GM21576 (cell line): ENCODE results near the gene CACNA2D4.

Source experiments
- ATAC-seq: cut with Tn5 transposase; IDR thresholded peaks from one replicate; pipeline ENCODE4 v1.9.1; 2021; ENCODE audit warnings: mild to moderate bottlenecking, moderate library complexity; ENCODE audit not compliant: unreplicated experiment

The CACNA2D4 gene

DNA sequence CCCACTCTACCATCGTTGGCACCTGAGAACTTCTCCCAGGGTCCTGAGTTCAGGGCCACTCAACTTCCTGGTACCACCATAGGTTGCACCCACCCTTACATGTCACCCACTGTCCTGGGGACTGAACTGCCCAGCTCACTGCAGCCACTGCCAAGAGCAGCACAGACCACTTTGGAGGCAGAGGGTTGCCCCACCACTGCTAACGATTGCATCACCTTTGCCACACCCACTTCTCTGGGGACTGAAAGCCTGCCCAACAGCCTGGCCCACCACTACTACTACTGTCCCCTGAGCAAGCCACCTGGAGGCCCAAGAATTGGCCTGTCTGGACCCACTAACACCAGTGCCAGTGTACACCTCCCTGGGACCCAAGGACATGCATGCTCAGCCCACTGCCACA, 27.6 kb downstream of the CACNA2D4 start:
- no peak for ATAC-seq

DNA sequence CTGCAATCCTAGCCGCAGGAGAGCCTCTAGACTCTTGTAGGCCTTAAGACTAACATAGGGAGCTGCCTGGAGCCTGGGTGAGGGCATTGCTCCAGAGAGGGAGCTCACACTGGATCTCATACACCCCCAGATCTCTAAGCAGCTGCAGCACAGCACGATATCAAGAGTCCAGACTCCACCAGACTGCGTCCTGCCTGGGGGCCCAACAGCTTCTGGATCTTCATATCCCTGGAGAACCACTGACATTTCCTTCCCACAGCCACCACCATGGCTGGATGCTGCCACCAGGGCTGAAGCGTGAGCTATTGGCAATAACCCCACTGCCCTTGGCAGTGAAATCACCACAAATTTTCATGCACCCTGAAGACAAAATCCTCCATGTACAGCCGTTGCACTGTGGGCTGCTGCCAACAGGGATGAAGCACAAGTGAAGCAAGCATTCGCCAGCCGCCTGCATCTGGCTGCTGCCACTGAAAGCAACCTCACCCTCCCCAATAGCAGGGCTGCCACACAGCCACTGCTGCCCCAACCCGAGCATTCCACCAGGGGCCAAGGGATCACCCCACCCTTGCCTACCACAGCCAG, 28.2 kb downstream of the CACNA2D4 start:
- no peak for ATAC-seq

DNA sequence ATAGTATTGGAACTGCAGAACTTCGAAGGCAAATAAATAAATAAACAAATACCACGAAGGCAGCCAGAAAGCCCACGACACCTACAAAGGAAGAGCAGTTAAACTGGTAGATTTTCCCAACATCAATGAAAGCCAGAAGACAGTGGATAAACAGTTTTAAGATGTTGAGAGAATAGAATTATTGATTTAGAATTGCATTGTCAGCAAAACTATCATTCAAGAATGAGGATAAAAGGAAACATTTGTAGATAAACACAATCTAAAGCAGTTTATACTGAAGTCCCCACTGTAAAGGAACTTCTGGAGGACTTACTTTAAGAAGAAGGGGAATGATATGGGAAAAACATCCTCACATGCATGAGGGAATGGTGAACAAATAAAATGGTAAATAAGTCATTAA, 29.5 kb downstream of the CACNA2D4 start:
- no peak for ATAC-seq

DNA sequence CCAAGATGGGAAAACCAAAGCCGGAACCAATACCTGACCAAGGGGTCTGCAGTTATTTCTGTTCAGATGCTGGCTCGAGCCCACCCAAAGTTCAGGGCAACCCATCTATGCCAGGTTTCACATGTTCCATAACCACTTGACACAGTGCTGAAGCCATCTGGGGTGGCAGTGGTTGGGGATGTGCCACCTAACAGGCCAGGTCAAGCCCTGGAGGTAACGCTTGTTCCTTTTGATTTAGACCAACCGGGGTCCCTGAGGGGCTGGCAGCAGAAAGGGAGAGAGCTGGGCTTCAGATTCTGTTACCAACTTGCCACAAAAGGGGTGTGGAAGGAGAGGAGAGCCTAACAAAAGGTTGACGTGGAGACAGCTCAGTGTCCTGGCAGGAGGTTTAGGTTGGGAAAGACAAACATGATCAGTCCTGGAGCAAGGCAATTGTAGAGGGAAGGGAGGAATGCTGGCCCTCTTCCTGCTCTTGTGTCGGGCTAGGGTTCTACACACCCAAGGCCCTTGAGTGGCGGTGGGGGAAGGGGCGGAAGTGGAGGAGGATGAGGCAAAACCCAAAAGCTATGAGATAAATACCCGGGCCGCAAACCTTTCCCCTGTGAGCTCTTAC, 31.9 kb downstream of the CACNA2D4 start:
- no peak for ATAC-seq

DNA sequence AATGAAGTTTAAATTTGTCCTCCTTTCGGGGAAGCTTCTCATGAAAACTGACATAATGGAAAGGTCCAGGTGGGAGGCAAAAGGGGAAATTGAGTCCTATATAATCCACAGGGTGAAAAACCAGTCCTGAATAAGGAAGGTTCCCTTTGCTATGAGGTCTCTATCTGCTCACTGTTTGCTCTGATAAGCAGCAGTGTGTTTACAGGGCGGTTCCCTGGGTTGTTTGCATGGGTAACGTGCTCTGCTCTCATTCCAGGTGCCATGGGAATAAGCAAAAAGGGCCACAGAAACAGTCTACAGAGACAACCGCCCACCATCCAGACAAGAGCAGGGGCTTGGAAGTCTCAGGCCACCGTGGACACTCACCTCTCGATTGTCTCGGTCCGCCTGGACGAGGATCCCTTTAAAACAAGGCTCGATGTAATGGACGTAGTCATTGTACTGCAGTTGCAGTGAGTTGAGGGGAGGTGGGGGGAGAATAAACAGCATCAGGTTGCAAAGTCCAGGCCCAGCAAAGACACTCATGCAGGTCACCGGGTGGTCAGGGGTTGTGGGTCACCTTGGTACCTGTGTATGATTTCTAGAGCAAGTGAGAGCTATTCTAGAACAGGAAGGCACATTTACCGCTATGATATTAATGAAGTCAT, 32.7 kb downstream of the CACNA2D4 start:
- no peak for ATAC-seq

DNA sequence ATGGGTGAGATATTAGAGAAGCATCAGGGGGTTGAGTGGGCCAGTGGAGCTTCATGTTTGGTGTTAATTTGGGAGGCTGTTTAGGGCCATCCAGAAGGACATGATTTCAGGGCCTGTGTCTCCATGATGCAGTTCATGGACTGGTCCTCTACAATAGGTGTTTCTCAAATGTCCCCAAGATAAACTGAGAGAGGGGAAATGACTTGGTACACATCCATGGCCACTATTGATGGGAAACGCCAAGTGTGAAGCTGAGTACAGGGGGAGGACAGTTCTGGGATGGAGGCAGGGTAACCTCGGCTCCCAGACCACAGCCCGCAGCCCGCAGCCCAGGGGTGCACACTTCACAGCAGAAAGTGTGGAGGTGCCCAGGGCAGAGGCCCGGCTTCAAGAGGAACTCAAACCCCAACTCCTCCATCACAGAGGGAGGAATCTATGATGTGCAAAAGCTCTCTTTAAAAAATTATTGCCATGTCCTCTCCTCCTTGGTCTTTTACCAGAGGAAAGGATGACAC, 33.3 kb downstream of the CACNA2D4 start:
- no peak for ATAC-seq

DNA sequence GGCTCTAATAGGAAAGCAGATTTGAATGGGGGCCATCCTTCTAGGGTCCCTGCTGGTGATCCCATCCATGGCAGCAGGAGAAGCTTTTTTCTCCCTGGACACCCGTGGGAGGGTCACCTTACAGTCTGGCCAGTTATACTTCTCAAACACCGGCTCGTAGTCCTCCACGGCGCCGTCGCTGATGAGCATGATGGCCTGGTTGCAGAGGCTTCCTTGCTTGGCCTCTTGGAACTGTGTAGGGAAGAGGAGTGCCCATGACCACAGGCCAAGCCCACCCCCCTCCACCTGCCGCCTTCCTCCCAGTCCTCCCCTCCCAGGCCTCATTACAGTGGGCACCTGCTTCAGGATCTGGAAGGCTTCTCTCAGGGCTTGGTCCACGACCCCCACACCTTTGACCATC, 33.8 kb downstream of the CACNA2D4 start:
- ATAC-seq = no peak

DNA sequence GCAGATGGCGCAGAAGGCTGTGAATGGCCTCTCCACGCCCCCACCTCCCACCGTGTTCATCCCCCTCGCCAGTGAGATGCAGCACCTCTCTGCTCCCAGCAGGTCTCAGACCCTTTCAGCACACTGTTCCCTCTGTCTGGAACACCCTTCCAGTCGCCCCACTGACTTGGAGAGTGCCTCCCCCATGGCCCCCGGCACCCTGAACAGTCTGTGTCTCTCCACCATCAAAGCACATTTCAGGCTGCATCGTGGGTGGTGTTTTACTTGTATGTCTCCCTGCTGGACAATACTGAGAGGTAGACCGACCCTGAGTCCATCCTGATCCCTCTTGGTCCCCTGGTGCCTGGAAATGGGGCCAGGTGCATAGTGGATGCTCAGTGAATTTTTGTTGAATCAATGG, 34.9 kb downstream of the CACNA2D4 start:
- ATAC-seq = no peak

DNA sequence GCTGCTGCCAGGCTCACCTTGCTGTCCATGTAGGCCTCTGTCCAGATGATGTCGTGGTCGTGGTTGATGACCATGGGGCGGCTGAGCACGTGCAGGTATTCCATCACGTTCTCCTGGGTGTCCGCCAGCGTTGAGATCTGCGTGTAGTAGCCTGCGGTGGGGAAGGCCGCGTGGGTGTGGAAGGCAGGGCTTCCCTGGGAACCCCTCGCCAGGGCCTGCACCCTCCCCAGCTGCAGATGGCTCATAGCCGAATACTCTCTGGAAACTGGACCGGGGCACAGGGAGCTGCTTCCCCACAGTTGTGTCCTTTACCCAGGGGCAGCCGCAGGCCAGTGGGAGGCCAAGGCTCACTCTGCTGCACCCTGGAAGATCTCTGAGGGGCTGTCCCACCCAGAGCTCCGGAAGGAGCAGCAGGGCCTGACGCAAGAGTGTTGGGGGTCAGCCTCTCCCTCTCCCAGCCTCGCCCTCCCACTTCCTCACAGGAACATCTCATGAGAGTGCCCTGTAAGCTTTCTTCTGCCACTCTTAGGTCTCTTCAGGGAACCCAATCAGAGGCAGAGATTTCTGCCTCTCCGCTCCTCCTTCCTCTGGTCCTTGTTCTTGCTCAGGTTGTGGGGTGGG, 35.5 kb downstream of the CACNA2D4 start:
- ATAC-seq = no peak

DNA sequence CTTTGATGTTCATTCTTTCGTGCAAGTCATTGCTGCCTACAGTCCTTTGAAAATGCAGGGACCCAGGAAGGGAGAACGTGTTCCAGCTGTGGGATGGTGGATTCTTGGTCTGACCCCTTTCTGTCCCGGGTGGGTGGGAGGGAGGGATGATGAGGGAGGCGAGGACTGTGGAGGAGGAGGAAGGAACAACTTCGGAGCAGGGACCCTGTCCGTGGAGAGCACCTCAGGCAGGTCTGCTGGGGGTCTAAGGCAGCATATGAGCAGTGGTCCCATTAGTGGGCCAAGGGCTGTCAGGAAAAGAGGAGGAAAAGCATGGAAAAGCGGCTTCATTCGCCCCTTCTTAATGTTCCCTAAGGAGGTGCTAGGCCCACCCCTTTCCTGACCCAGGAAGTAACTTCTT, 36.0 kb downstream of the CACNA2D4 start:
- ATAC-seq = no peak

DNA sequence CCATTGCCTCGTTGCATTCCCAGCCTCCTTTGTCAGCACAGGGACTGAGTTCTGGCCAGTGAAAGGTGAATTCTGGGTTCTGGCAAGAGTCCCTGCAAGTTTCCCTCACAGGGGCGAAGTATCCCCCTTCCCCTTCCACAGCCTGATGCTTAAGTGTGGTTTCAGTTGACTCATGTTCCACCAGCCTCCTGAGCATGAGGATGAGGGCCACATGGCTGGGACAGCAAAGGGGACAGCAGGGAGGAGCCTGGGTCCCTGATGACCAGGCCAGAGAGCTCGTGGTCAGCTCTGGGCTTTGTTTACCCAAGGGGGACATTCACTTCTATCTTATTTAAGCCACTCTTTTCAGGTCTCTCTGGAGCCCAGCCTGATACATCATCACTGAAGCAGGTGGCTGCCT, 36.5 kb downstream of the CACNA2D4 start:
- ATAC-seq = no peak

DNA sequence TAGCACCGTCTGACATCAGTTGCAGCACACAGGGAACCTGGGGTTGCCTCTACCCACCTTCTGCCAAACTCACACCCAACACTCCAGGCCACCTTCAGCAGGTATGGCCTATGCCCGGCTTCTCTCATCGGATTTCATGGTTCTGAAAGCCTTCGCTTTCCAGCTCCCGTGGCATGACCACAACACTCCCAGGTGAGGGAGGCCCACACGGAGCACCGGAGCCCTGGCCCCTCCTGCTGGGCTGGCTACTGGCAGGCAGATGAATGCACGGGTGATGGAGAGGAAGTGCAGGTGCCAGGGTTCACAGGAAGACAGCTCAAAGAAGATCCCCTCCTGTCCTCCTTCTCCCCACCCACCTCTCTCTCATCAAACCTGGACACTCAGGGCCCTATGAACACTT, 37.2 kb downstream of the CACNA2D4 start:
- ATAC-seq = no peak

DNA sequence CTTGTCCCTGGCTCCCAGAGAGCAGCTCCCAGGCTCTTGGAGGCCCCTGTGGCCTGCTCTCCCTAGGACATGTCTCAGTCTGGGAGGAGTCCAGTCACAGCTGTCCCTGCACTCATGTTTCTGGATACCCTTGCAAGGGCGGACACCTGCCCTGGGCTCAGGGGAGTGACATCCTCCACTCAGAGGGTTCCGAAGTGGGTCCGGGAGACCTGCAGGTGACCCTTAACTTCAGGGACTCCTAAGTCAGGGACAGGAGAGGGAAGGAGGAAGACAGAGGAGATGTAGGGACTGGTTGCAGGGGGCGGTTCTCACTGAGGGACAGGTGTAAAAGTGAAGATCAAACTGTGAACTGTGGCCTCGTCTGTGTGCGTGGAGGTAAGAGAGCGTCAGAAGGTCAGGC, 37.6 kb downstream of the CACNA2D4 start:
- no peak for ATAC-seq

DNA sequence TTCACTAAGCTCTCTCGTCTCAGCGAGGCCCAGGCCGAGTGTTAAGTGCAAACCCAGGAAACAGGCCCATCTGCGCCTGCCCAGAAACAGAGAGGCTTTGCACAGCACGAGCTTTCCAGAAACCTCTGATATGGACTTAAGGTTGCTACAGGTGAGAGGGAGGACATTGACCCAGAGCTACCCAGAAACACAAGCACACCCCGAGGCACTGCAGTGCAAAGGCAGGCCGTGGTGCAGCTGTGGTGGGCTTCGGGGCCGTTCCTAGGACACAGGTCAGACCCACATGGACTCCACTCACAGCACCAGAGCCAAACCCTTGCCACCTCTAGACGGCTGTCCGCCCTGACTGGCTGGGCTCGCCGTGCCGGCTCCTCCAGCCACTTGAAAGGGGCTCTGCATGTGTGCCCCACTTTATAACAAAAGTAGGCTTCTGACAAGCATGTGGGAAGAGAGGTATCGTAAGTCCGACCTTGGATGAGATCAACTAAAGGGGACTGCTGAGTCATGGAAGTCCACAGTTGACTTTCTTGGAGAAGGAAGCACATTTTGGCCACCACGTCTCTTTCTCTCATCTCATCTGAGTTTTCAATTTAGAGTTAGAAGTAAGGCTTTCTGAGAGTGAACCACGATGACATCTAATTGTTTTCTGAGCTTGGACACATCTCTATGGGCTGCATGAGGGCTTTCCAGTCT, 38.2 kb downstream of the CACNA2D4 start:
- ATAC-seq = no peak

DNA sequence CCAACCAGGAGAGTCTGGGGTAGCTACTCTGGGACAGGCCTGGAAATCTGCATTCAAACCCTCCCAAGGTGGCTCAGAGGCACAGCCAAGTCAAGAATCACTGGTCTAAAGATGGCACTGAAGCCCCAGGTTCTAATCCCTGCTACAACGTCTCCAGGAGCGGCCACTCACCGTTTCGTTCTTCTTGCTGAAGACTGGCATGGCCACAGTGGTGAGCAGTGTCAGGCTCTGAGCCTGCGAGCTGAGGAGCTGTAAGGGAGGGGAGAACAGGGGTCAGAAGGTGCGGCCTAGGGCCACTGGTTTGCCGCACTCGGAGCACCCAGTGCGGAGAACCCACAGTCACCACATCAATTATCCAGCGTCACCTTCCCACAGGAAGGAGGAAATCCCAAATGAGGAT, 38.8 kb downstream of the CACNA2D4 start:
- ATAC-seq = no peak

DNA sequence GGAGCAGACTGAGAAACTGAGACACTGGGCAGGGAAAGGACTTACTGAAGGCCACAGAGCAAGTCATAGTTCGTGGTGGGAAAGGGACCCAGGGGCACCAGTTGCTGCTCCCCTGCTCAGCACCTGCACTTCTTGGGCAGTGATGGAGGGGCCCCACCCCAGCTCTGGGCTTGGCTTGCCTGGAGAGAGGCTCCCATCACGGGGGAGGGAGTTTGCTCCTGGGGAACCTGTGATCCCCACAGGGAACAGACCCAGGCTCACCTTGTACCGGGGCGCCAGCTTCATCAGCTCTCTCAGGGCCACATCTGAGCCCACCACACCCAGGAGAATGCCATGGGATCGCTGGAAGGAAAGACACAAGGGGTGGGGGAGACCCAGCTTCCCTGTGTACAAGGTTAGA, 39.8 kb downstream of the CACNA2D4 start:
- ATAC-seq = no peak

DNA sequence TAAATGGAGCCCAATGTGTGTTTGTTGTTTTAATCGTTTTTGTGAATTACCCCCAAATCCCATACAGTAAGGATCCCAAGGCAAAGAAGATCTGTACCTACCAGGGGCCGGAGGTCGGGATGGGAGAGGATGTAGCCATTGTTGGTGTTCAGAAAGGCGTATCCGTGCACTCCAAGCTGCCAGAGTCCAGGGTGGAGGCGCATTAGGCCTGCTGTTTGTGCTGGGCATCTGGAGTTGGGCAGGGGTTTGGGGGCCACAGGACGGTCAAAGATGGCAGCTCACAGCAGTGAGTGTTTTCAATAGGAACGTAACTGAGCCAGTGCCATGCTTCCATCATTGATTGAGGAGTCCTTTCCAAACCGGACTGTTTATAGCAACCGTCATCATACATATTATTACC, 40.2 kb downstream of the CACNA2D4 start:
- ATAC-seq = no peak

DNA sequence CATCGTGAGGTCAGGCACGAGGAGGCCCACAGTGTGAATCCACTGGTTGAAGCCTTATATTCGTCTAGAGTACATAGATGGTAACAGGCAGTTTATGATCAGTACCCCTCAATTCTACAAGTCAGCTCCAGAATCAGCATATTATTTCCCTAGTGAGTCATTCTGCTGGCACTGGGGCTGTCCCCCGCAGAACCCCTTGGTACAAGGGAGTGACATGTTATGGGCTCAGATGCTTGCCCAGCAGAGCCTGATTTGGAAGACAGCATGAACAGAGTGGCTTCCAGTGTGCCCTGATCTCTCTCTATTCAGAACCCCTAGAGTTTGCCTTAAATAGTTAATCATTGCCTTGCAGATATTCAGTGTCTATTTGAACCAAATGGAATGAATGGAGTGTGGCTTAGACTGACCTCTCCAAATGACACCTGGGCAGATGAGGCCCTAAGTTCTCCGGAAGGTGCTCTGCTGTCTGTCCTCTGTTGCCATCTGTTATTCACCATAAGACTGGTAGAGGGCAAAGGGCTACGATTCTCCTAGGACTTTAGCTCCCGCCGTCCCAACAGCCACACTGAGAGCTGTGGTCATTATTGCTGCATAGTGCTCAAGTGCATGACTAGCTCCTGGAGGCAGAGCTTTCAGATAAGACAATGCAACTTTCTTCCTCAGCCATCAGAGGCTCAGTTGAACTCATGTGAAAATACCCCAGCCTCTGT, 41.1 kb downstream of the CACNA2D4 start:
- ATAC-seq = no peak

DNA sequence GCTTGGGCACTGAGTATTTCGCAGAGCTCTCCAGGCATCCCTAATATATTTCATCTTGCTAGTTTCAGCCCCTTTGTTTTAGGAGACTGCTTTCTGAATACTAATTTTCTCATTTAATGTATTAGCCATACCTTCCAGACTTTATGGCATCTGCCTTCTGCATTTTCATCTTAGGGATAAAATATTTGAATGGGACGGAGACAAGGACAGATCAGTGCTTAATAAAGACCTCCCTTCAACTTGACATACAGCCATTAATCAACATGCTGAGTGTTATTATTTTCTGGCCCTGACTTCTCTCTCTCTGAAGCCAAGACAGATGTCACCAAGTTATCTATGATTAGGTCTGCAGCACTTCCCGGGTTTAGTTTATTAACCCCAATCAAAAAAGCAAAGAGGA, 42.4 kb downstream of the CACNA2D4 start:
- no peak for ATAC-seq

DNA sequence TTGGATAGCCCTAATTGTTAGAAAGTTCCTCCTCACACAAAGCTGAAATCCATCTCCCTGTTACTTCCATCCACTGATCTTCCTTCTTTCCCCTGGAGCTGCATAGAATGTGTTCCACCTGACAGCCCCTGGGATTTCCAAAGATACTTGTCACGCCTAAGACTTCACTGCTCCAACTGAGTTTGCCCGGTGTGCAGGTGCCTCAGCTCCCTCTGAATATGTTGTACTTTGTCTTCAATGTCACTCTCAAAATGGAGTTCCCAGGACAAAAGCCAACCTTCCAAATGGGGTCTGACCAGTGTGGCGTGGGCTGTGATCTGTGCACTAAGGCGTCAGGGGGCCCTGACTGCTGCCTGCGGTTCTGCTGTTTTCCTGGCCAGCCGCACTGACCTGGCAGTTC, 42.8 kb downstream of the CACNA2D4 start:
- no peak for ATAC-seq
